Stimulated activated CD8-positive, alpha-beta memory T cell treated with anti-CD3 and anti-CD28 coated beads, Interleukin-12 subunit alpha, Interleukin-12 subunit beta, amount 100 ng/mL, for 1 hour (primary cell): ENCODE results near the gene GALNT16.
"Not testable (repeated sequence)": the region's sequence is repeated elsewhere in the genome, so short reads cannot be mapped to it uniquely, and the experiment has no call there.

Experiments
- DNase-seq: peaks from one replicate; pipeline ENCODE4 v3.0.0-alpha.2; 2020; ENCODE audit warnings: low read depth

The GALNT16 gene

GRCh38 chr14:69260190-69260860, 367 bp downstream of the GALNT16 start:
- no peak for DNase-seq

GRCh38 chr14:69260861-69261564, 1.1 kb downstream of the GALNT16 start:
- no peak for DNase-seq

DNA sequence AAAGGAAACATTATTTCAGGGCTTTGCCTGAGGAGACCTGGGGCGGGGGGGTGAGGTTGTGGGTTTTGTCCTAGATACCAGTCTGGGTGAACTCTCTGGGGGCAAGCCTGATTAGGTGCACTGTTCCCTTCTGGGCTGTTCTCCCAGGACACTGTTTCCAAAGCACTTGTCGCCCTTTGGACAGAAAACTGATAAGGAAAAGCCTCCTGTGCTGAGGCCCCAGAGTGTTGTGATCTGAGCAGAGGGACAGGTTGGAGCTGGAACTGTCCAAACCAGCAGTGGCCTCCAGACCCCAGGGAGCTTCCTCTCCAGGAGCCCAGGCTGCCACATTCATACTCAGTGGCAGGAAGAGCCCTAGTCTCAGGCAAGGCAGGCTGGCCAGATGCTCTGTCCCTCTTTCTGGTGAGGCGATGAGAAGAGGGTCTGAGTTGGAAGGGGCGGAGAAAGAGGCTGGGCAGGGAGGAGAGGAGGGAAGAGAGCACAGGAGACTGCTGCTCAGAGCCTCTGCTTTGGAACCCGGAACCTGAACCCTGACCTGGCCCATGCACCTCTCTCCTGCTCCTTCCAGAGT, 1.9 kb downstream of the GALNT16 start:
- no peak for DNase-seq

GRCh38 chr14:69262516-69262915, 2.6 kb downstream of the GALNT16 start:
- DNase-seq, result no peak

DNA sequence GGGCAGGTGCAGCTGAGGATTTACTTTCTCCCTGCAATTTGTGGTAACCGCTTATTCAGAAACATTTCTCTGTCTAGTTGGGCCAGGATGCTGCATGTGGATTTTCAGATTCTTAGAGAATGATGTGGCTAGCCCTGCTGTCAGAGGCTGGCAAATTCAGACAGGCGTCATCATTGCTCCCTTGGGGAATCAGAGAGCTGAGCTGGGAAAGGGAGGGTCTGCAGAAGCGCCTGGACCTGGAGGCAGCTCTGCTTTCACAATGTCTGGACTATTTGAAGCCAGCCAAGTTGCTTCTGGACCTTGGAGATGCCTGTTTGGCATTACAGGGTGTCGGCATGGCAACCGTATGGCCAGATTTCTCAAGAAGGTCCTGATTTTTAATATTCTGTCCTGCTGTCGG, 3.4 kb downstream of the GALNT16 start:
- no peak for DNase-seq

GRCh38 chr14:69263771-69264170, 3.8 kb downstream of the GALNT16 start:
- no peak for DNase-seq

GRCh38 chr14:69266572-69267345, 6.8 kb downstream of the GALNT16 start:
- DNase-seq, result no peak

DNA sequence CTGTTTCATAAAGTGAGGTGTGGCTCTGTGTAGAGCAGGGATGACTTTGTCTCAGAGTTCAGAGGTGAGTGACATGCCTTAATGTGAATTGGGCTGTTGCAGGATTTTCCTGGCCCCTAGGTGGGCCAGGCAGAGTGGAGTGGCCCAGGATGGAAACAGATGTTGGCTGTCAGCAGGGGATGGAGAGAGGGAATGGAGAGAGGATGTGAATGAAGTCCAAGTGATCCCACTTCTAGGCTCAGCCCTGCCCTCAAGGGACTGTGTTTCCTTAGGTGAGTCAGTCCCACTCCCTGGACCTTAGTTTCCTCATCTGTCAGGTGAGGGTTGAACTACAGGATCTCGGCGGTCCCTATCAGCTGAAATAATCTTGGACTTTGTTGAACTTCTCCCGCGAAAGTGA, 7.5 kb downstream of the GALNT16 start:
- DNase-seq, result no peak

DNA sequence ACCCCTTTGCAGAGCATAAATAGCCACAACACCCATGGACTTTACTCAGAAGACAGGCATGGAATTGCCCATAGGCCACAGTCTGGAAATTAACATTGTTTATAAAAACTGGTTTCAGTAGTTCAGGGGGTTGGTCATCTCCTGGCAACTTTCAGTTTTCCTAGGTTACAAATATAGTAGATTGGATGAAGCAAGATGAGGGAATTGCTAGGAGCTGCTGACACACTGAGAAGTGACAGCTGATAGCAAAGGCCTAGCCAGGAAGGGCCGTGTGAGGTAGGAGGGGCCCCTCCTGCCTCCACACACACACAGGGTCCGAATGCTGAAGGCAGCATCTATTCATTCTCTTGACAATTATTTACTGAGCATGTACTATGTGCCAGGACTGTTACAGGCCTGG, 8.3 kb downstream of the GALNT16 start:
- DNase-seq, result no peak

DNA sequence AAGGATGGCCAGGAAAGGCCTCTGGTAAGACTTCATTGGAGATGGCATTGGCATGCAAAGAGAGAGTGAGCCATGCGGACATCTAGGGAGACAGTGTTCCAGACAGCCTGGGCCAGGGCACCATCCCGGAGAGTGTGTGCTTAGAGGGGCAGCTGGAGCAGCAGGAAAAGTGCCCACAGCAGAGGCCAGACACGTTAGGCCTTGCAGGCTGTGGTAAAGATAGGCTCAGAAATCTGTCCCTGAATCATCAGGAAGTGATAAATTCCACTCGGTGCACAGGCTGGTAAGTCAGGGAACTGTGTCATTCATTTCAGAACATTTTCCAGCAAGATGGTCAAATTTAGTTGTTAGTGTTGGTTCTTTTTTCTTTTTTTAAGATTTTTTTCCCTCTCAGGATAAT, 8.8 kb downstream of the GALNT16 start:
- no peak for DNase-seq

DNA sequence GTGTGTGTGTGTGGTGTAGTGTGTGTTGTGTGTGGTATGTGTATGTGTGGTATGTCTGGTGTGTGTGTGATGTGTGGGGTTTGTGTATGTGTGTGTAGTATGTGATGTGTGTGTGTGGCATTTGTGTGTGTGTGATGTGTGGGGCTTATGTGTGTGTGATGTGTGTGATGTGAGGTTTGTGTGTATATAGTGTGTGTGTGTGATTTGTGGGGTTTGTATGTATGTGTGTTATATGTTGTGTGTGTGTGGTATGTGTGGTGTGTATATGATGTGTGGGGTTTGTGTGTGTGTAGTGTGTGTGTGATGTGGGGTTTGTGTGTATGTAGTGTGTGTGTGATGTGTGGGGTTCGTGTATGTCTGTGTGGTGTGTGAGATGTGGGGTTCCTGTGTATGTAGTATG, 9.4 kb downstream of the GALNT16 start:
- no peak for DNase-seq

DNA sequence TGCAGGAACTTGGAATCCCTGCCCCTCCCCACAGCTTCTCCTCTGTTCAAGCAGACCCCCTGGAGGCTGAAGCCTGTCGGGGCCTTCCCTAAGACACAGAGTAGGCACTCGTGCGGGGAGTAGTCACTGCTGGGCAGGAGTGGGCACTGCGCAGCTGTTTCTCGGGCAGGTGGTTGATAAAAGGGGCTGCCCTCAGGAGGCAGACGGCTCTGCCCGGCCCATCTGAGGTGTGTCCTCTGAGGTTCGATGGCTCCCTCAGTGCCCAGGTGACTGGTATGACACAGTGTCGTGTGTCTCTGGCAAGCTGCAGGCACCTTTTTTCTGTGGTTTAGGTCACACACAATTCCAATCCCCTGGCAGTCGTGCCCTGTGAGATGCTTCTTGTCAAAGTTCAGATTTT, 10.1 kb downstream of the GALNT16 start:
- no peak for DNase-seq

- no peak for DNase-seq
Measured at GRCh38 chr14:69270795-69271708, 11.1 kb downstream of the GALNT16 start.

DNA sequence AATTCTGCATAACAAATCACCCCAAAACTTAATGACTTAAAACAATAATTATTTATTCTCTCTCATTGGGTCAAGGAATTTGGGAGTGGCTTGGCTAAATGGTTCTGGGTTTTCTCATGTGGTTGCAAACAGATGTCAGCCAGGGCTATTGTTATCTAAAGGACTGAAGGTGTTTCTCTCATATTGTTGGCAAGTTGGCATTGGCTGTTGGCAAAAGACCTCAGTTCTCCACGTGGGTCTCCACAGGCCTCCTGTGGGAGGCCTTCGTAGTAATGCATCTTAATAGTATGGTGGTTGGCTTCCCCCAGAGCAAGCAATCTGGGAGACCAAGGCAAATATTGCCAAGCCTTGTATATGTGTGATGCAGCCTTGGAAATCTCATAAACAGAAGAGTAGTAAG, 14.4 kb downstream of the GALNT16 start:
- no peak for DNase-seq

GRCh38 chr14:69275331-69275730, 15.4 kb downstream of the GALNT16 start:
- DNase-seq, result no peak

DNA sequence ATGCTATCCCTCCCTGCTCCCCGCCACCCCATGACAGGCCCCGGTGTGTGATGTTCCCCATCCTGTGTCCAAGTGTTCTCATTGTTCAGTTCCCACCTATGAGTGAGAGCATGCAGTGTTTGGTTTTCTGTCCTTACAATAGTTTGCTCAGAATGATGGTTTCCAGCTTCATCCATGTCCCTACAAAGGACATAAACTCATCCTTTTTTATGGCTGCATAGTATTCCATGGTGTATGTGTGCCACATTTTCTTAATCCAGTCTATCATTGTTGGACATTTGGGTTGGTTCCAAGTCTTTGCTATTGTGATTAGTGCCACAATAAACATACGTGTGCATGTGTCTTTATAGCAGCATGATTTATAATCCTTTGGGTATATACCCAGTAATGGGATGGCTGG, 17.4 kb downstream of the GALNT16 start:
- DNase-seq, result not testable (repeated sequence)

DNA sequence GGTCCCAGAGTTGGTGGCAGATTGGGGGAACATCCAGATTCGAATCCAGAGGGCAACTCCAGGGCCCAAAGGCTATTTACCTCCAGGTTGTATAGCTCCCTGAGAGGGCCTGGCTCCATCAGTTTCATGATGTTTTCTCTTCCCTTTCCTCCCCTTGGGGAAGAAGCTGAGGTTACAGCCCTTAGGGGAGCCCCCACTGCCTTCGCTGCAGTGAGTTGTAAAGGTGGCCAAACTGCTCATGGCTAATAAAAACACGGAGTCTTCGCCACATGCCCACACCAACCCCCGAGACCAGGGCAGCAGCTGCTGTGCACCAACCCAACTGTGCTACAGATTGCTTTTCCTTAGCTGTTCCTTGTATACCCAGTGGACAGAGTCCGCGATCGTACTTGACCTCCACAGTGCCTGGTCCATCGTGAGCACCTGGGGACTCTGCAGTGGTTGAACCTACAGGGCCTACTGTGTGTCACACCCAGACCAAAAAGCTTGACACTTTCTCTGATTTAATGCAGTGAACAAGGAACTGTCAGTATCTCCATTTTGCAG, 20.9 kb downstream of the GALNT16 start:
- DNase-seq, result no peak

- DNase-seq, result no peak
Measured at GRCh38 chr14:69281450-69282169, 21.7 kb downstream of the GALNT16 start.

DNA sequence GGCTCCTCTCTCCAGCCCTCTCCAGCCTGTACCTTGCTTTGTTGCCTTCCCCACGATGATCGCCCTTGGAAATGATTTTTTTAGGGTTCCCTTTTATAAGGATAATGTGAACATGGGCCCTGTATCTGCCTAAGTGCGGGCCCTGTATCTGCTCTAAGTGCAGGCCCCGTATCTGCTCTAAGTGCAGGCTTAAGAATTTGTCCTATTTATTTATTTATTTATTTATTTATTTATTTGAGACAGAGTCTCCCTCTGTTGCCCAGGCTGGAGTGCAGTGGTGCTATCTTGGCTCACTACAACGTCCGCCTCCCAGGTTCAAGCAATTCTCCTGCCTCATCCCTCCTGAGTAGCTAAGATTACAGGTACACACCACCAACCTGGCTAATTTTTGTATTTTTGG, 22.5 kb downstream of the GALNT16 start:
- DNase-seq, result no peak

- DNase-seq, result no peak
Measured at GRCh38 chr14:69284170-69284569, 24.2 kb downstream of the GALNT16 start.
